Skeletal muscle satellite cell (primary cell): ENCODE results near the gene ASTN1.

Source experiments
- H3K27me3 ChIP-seq: 2 replicates; pipeline ENCODE4 v1.7.0; 2013; ENCODE audit warnings: low read length; ENCODE audit not compliant: control insufficient read depth, insufficient read depth
- H3K36me3 ChIP-seq: 2 replicates; pipeline ENCODE4 v1.7.0; 2013; ENCODE audit warnings: mild to moderate bottlenecking, control low read depth, low read length; ENCODE audit not compliant: insufficient read depth
- H3K4me1 ChIP-seq: 2 replicates; pipeline ENCODE4 v1.7.0; 2013; ENCODE audit warnings: low read length; ENCODE audit not compliant: control insufficient read depth, insufficient read depth
- H3K4me2 ChIP-seq: 2 replicates; pipeline ENCODE4 v1.7.0; 2013; ENCODE audit warnings: mild to moderate bottlenecking, low read length
- H3K4me3 ChIP-seq: 2 replicates; pipeline ENCODE4 v1.7.0; 2013; ENCODE audit warnings: low read length
- H3K9ac ChIP-seq: 2 replicates; pipeline ENCODE4 v1.7.0; 2013; ENCODE audit warnings: mild to moderate bottlenecking, low read depth, low read length, moderate library complexity
- H3K9me3 ChIP-seq: replicated peaks from 2 replicates; pipeline ENCODE4 v1.7.0; 2013; ENCODE audit warnings: mild to moderate bottlenecking, control low read depth, low read length

The ASTN1 gene

DNA sequence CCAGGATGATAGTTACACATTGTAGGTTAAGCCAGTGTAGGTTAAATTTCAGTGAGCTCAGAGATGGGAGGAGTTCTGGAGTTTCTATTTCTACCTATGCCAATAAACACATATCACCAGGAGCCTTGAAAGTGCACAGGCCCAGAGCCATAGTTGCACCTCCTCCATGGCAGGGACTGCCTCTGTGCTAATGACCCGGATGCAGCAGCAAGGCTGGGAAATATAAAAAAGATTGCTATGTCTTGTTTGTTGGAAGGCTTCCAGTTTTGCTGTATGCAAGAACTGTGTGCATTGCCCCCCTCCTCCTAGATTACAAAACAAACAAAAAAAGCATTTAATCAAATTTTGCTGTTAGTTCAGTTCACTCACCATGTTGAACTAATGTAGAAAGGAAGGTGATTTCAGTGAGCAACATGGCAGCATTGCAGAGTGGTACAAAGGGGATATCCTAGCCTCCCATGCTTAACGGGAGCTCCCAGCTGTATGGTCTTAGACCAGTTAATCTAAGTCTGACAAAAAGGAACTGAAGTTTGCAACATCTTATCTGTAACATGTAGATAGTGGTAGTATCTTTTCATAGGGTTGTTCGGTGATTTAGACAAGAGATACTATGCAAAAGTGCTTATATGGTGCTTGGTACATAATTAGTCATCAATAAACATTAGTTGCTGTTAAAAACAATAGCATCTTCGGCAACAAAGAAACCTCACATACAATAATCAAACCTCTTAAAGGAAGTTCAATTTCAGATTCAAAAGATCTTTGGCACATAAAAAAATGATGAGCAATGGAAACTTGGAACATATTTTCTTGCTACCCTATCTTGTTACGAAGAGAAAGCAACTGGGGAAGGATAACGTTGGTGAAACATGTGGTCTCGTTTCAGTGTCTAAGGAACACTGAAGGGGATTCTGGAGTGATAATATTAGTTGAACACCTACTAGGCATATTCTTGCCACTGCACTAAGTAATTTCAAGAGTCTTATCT is 309.5 kb downstream of the ASTN1 start:
- no peaks in the 10 kb centered on the region for H3K9me3 ChIP-seq
- H3K4me1 ChIP-seq, result no peaks in the 10 kb centered on the region
- H3K36me3 ChIP-seq, result no peaks in the 10 kb centered on the region
- no peak overlapping the region for H3K9ac ChIP-seq
- H3K27me3 ChIP-seq, result peaks cover 4% of the 10 kb centered on the region
- no peak overlapping the region for H3K4me2 ChIP-seq
- H3K4me3 ChIP-seq, result no peak overlapping the region

DNA sequence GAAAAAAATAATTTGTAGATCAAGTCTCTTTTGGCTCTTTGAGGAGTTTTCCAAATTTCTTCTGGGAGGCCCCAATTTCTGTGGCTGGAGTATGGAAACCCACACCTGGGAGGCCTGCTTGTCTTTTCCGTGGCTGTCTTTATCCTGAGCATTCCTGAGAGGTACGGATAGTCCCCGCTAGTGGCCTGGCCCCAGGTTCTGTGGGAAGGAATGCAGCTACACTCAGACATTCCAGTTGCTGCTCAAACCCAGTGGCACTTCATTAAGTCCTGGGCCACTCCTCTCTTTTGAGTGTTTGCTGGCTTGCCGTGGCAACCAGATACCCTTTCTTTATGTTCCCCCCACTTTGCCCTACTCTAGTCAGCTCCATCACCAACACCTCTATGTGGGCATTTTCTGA is 310.4 kb downstream of the ASTN1 start:
- H3K4me3 ChIP-seq, result no peak overlapping the region
- H3K4me2 ChIP-seq, result no peak overlapping the region
- no peaks in the 10 kb centered on the region for H3K4me1 ChIP-seq
- H3K36me3 ChIP-seq, result no peaks in the 10 kb centered on the region
- H3K27me3 ChIP-seq, result peaks cover 4% of the 10 kb centered on the region
- H3K9ac ChIP-seq, result no peak overlapping the region
- no peaks in the 10 kb centered on the region for H3K9me3 ChIP-seq

DNA sequence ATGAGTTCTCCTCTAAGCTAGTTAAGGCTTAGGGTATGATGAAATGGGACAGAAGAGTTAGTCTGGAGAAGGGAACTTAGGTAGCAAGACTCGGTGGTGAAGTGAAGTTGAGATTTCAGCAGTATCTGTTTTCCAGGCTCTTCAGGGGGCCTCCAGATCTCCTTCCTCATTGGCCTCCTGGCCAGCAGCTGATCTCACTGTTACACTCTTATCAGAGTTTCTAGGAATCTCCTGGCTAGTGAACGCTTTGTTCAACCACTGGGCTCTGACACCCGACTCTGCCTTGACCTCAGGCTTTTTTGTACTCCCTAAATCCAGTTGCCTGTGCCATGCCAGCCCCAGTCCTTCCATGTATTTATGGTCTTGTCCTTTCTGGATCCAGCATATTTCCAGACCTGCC is 311.0 kb downstream of the ASTN1 start:
- no peak overlapping the region for H3K9ac ChIP-seq
- H3K9me3 ChIP-seq, result no peaks in the 10 kb centered on the region
- no peak overlapping the region for H3K4me2 ChIP-seq
- H3K27me3 ChIP-seq, result peaks cover 3% of the 10 kb centered on the region
- no peaks in the 10 kb centered on the region for H3K4me1 ChIP-seq
- no peaks in the 10 kb centered on the region for H3K36me3 ChIP-seq
- no peak overlapping the region for H3K4me3 ChIP-seq

DNA sequence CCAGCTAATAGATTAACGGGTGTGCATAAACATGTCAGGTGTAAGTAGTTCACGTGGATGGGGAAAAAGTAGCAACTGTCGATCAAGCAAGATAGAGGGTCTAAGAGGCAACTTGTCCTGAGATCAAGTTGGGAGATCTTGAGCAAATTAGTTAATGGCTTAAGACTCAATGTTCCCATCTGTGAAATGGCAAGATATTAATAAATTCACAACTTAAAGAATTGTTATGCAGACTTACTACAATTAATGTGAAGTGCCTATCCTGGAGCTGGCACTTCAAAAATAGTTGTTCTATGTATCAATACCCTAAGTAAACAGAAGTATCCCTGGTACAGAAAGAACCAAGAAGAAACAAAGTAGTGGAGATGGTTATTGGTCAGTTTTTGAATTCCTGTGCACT is 312.4 kb downstream of the ASTN1 start:
- H3K27me3 ChIP-seq, result no peaks in the 10 kb centered on the region
- no peaks in the 10 kb centered on the region for H3K9me3 ChIP-seq
- no peak overlapping the region for H3K4me2 ChIP-seq
- H3K9ac ChIP-seq, result no peak overlapping the region
- no peak overlapping the region for H3K4me3 ChIP-seq
- no peaks in the 10 kb centered on the region for H3K4me1 ChIP-seq
- H3K36me3 ChIP-seq, result no peaks in the 10 kb centered on the region

DNA sequence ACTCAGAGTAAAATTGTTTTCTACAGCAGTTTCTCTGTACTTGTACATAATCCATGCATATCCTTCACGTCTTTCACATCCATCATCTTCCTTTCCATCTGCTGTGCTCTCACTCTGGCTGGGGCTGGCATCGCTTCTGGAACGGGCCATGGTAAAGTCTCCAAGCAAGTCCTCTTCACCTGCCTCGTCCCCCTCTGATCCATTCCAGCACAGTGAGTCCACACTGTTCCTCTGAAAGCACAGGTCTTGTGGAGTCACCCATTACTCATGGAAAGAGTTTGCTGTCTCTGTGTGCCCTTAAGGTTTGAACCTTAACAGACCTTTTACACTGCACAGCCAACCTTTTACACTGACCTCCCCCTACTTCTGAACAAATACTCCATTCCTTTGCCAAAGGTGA is 313.6 kb downstream of the ASTN1 start:
- Histone ChIP-seq H3K27me3 (no peaks in the 10 kb centered on the region), H3K9ac (no peak overlapping the region), H3K4me2 (no peak overlapping the region), H3K36me3 (no peaks in the 10 kb centered on the region), H3K4me3 (no peak overlapping the region), H3K4me1 (no peaks in the 10 kb centered on the region), H3K9me3 (no peaks in the 10 kb centered on the region)

DNA sequence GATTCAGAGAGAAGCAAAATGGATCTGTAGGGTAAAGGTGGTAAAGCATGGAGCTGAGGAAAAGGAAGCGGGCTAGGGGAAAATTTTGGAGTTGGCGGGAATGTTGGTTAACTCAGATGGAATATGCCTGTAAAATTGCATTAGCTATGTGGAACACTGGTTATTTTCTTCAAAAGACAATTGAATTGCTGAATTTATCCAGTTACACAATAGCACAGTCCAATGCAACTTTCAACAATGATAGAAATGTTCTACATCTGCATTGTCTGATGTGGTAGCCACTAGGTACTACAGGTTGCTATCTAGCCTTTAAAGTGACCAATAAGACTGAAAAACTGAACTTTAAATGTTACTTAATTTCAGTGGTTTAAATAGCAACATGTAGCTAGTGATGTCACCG is 315.2 kb downstream of the ASTN1 start:
- Histone ChIP-seq H3K9me3 (no peaks in the 10 kb centered on the region), H3K4me3 (no peak overlapping the region), H3K27me3 (no peaks in the 10 kb centered on the region), H3K9ac (no peak overlapping the region), H3K4me1 (no peaks in the 10 kb centered on the region), H3K4me2 (no peak overlapping the region), H3K36me3 (no peaks in the 10 kb centered on the region)

DNA sequence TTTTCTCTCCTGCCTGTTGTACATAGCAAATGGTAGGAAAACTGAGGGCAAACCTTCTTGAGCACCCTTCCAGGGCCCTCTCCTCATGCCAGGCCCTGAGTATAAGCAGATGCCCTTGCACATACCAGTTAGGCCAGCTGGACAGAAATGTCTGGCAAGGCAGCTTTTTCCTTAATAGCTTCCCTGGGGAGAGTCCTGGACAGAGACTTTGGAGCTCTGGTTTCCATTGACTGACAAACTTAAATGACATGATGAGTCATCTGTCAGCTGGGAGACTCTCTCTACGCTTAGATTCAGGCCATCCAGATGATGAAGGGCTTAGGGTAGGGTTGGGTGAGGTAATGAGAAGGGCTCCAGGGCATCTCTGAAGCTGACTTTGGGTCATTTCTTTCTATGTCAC is 317.5 kb downstream of the ASTN1 start:
- no peaks in the 10 kb centered on the region for H3K4me1 ChIP-seq
- H3K9me3 ChIP-seq, result no peaks in the 10 kb centered on the region

DNA sequence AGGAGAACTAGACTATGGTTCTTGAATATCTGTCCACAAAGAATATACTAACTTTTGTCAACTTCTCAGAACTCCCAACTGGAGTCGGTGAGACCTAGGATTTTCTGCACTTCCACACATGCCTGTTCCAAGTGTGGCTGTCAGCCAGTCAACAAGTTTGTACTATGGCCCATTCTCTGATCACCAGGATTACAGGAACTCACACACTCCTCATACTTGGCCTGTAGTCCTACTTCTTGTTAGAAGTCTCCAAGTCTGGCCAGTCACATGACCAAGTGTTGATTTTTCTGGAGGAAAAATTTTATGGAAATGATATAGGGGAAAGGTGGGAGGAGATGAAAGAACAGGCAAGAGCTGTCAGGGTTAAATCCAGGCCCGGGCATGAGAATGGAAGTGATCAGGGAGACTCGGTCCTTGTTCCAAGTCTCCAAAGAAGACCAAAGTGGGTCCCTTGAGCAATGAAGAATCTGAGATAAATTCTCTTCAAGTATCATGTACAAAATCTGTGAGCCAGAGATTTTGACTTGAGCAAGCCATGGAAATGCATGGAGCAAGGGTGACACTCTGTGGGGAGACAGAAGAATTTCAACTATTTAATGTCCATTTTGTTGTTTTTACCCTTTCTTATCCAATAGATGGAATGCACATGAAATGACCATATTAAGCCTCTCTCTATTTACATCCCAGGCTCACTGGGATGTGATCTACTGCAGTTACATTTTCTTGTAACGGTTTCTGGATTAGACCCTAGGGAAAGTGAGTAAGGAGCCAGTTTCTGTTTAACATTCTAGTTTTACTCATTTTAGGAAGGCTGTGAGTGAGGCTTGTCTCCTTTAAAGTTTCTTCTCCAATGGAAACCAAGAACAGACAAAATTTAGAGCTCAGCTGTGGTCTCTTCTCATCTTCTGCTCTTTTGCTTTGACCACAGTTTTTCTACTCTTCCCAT is 320.9 kb downstream of the ASTN1 start:
- Histone ChIP-seq H3K9me3 (no peaks in the 10 kb centered on the region), H3K4me2 (no peak overlapping the region), H3K27me3 (no peaks in the 10 kb centered on the region), H3K4me3 (no peak overlapping the region), H3K4me1 (no peaks in the 10 kb centered on the region), H3K9ac (no peak overlapping the region), H3K36me3 (no peaks in the 10 kb centered on the region)

More for the DNA sequence above, 317.5 kb downstream of the ASTN1 start:
- Histone ChIP-seq H3K9ac (no peak overlapping the region), H3K36me3 (no peaks in the 10 kb centered on the region), H3K4me3 (no peak overlapping the region), H3K27me3 (no peaks in the 10 kb centered on the region), H3K4me2 (no peak overlapping the region)

DNA sequence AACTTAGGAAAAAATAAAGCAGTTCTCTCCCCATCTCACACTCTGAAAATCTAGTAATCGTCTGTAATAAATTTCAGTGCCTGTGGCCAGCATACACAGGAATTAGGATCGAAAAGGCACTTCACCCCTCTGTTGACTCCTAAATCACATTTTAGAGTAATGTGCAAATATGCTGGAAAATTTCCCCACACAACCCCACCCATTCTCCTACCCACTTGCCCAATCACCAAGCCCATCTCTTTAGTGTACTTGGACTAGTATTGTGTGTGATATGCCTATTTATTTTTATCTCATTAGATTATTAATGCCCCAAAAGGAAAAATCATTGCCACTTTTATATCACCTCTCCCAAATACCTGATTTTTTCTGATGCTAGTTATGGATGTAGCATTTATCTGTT is 323.3 kb downstream of the ASTN1 start:
- Histone ChIP-seq H3K4me1 (no peaks in the 10 kb centered on the region), H3K9ac (no peak overlapping the region), H3K4me2 (no peak overlapping the region), H3K36me3 (no peaks in the 10 kb centered on the region), H3K4me3 (no peak overlapping the region), H3K9me3 (no peaks in the 10 kb centered on the region), H3K27me3 (no peaks in the 10 kb centered on the region)

DNA sequence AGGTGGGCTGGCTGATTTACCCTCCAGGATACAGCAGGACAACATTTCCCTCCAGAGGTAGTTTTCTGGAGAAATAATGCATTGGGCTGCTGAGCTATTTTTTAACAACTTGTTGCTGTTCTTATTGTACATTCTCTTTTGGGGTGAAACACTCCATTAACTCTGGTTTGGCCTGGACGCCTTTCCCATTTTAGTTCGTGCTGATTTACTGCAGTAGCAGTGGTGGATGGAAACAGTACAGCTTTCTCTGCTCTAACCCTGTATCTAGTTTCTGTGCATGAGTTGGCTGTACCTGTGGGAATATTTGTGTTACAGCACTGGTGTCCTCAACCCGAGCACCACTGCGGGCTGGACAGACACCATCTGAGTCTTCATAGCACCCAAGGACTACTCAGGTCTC is 325.3 kb downstream of the ASTN1 start:
- Histone ChIP-seq H3K36me3 (no peaks in the 10 kb centered on the region), H3K27me3 (no peaks in the 10 kb centered on the region), H3K4me1 (no peaks in the 10 kb centered on the region), H3K4me3 (no peak overlapping the region), H3K4me2 (no peak overlapping the region), H3K9me3 (no peaks in the 10 kb centered on the region), H3K9ac (no peak overlapping the region)

DNA sequence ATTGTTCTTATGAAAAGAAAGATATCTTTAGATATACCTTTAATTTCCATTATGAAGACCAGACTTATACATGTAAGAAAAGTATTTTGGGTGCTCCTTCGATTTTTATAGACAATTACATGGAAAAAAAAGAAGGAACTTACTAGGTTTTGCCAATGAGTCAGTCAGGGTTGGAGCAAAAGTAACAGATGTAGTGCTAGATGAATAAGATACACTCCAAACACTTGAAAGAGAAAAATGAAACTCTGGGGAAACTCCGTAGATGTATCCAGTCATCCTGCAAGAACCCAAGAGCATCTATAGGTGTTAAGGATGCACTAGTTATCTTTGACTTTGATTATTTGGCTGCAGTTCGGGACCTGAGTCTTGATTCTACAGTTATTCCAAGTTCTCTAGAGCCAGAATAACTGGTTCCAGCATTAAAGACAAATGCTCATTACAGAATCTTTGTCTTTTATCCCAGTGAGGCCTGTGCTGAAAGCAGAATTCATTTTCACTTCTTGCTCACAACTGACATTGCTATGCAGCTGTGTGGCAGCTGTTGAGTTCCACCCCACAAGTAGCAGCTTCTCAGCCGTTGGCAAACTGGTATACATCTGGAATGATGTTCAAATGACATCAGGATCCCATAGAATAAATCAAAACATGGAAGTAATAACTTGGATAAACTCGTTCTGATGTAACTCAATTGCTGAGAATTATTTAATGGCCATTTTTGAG is 326.1 kb downstream of the ASTN1 start:
- Histone ChIP-seq H3K9ac (no peak overlapping the region), H3K36me3 (no peaks in the 10 kb centered on the region), H3K27me3 (no peaks in the 10 kb centered on the region), H3K4me2 (no peak overlapping the region), H3K4me1 (no peaks in the 10 kb centered on the region), H3K4me3 (no peak overlapping the region), H3K9me3 (no peaks in the 10 kb centered on the region)
